SK-N-DZ (cell line): ENCODE measurements around the gene HDAC10. TPM values are rescaled to one million over a fixed set of nuclear protein-coding genes. Genes with fewer than 3 reads are reported as not detected.

Experiments
- DNase-seq: peaks from one replicate; pipeline ENCODE4 v3.0.0-alpha.2; 2015; ENCODE audit warnings: low spot score
- polyA plus RNA-seq, 2 experiments: library from polyadenylated mRNA; depleted of rRNA; stranded (reverse); fragments of >200 nt; gene quantifications; 2 replicates each; pipeline ENCODE4 v1.2.3, GENCODE V29; 2014

HDAC10 gene
- polyA plus RNA-seq (2014; cell fraction: cytosol; rRNA removed): 14.2 and 18.3 TPM in 2 replicates
- 244 and 259 TPM in 2 replicates for polyA plus RNA-seq (2014; cell fraction: nucleus; rRNA removed)

- peak; percentile 84 for DNase-seq
These were observed at the start of gene HDAC10 for GRCh38 chr22:50250555-50251476. HDAC10 (minus strand) TSS chr22:50251265; CDS start chr22:50251032, 233 bp downstream.

- no peak for DNase-seq
These were observed 49.7 kb upstream of the HDAC10 start for GRCh38 chr22:50300620-50301257.

DNA sequence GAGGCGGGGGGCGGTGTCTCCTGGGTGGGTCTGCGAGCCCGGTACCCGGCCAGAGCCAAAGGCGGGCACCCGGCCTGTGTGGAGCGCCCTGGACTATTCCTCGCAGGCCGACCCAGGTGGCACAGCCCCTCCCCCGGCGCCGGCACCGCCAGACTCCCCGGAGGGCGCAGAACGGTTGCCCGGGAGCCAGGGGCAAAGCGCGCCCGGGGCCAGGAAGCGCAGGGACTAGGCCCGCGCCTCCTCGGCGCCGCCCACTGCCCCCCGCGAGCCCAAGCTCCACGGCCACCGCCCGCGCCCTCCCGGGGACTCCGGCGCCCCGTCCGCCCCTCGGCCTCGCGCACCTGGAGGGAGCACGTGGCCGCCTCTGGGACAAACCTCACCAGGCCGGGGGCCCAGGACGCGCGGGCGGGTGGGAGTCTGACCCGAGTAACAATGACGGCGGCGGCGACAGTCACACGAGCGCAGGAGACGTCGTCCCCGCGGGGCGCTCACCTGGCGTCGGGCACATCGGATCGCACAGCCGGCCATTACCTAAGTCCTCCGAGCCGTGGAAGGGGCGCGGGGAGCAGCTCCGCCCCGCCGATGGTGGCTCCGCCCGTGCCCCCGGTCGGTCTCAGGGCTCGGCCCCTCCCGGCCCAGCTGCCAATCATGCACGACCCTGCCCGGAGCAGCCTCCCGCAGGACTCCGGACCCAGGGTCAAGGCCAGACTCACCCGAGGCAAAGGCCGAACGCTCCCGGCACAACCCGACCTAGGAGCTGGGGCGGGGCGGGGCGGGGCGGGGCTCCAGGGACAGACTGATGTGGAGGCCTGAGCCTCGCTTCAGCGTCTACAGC lies 48.9 kb upstream of the HDAC10 start:
- no peak for DNase-seq

DNA sequence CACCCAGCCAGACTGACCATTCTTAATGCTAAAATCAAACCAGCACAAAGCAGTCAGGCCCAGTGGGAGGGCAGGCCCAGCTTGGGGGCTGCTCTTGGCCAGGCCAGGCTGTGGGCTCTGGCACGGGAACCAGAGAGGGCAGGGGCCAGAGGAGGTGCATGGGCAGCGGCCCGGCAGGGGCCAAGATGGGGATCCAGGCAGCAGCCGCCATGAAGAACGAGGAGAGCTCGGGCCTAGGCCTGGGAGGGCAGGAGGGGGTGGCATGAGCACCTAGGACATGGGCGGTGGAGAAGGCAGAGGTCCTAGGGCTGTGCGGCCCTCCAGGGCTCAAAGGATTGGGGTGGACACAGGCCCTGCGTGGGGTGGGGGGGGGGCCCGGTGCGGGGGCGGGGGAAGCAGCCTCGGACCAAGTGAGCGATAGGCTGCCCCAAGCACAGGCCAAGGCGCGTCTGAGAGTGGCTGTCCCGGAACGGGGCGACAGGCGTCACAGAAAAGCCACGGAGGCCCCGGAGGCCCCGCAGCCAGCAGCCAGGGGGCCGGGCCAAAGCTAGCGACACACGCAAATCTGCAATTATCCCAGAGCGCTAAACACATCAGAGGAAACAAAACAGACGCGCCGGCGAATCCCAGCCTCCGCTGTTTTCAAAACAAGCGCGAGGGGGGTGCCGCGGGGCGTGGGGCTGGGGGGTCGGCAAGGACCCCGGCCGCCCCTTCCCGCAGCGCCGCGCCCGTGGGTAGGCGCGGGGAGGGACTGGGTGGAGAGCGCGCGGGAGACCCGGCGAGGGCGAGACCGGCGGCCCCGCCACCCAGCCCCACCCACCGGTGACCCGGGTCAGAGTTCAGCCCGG lies 48.1 kb upstream of the HDAC10 start:
- DNase-seq: no peak

- DNase-seq: no peak
These were observed 47.2 kb upstream of the HDAC10 start for GRCh38 chr22:50298266-50298637.

- no peak for DNase-seq
These were observed 46.6 kb upstream of the HDAC10 start for GRCh38 chr22:50297510-50298265.

GRCh38 chr22:50296658-50297490 lies 45.8 kb upstream of the HDAC10 start:
- no peak for DNase-seq

- DNase-seq: no peak
These were observed 43.2 kb upstream of the HDAC10 start for GRCh38 chr22:50294319-50294656.

GRCh38 chr22:50293441-50294318 lies 42.6 kb upstream of the HDAC10 start:
- no peak for DNase-seq

- no peak for DNase-seq
These were observed 41.8 kb upstream of the HDAC10 start for GRCh38 chr22:50292643-50293440.

GRCh38 chr22:50289942-50290630 lies 39.0 kb upstream of the HDAC10 start:
- no peak for DNase-seq

DNA sequence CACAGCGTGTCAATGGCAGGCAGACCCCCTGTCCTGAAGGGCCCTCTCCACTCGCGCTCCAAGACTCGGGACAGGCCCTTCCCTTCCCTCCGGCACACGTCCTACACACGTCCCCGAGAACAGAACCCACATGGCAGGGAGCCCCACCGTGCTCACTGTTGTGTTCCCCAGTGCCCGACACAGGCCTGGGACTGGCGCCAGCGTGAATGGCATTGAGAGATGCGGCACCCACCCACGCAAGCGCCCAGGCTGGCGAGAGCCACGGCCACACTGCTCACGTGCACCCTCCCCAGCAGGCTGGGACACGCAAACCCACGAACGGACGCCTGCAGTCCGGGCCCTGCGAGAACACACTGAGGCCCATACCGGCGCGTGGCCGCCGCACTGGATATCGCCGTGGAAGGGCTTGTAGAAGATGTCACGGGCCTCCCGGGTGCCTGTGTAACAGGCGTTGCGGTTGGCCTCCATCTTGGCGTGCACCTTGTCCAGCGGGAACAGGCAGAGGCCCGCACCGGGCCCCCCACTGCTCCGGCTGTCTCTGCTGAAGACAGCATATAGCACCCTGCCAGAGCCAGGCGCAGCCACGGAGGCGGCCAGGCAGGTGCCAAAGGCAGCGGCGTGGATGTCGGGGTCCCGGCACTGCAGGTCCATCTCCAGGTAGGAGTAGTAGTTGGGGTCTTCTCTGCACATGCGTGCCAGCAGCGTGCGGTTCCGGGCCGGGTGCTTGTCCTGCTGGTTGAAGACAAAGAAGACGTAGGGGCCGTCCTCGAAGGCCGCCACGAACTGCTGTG lies 38.3 kb upstream of the HDAC10 start:
- no peak for DNase-seq

- no peak for DNase-seq
These were observed 36.7 kb upstream of the HDAC10 start for GRCh38 chr22:50287731-50288130.

GRCh38 chr22:50286701-50287318 lies 35.7 kb upstream of the HDAC10 start:
- no peak for DNase-seq

DNA sequence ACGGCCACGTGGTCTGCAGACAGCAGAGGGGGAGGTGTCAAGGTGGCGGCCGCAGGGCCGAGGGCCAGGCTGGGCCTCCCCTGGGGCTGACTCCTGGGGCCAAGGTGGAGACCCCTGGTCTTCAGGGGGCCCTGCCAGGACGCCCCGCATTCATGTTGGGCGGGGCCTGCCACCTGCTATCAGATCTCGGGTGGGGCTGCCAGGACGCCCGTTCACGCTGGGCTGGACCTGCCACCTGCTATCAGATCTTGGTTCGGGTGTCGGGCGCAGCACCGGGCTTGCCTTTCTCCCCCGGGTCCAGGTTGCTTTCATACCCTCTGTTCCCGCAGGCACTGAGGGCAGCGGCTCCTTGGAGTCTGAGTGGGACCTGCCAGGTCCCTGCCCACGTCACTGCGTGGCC lies 35.2 kb upstream of the HDAC10 start:
- DNase-seq: no peak
